GM12878 (cell line): ENCODE measurements around the gene ATAD5. TPM values are rescaled to one million over a fixed set of nuclear protein-coding genes. Genes with fewer than 3 reads are reported as not detected.

Experiments
- ATAC-seq: fragments of 200-7000 bp; cut with Tn5 transposase; 3 replicates; pipeline ENCODE4 v1.9.1; 2020; ENCODE audit warnings: mild to moderate bottlenecking, moderate library complexity
- BruUV-seq: library from RNA; stranded (reverse); fragments of 400-500 nt; replicated peaks from 2 replicates; lab custom pipeline; 2021; lab: Mats Ljungman, UMichigan
- CTCF ChIA-PET: fragments of 300-600 bp; sonication (Branson Sonifier 250); formaldehyde crosslinking; extraction: SDS; loops from one replicate; lab custom pipeline; 2021; ENCODE audit warnings: inconsistent platforms; lab: Yijun Ruan, JAX
- POLR2A ChIA-PET: fragments of 350-600 bp; formaldehyde crosslinking; extraction: SDS; loops from one replicate; lab custom pipeline; 2021; ENCODE audit warnings: inconsistent platforms; lab: Charles Lee
- RAD21 ChIA-PET: fragments of 300-600 bp; sonication (Branson Sonifier 250); formaldehyde crosslinking; loops from one replicate; lab custom pipeline; 2023; ENCODE audit warnings: antibody characterized with exemption; ENCODE audit not compliant: unreplicated experiment; lab: Charles Lee
- SMC1A ChIA-PET: fragments of 300-600 bp; sonication (Branson Sonifier 250); formaldehyde crosslinking; loops from one replicate; lab custom pipeline; 2023; ENCODE audit not compliant: unreplicated experiment, uncharacterized antibody; lab: Charles Lee
- DNase-seq: peaks from one replicate; pipeline ENCODE4 v3.0.0-alpha.2; 2011; ENCODE audit warnings: low read depth, low spot score
- FAIRE-seq: peaks from 3 replicates; lab custom pipeline; 2011; peaks lifted over from hg19 to GRCh38; lab: Jason Lieb, UNC
- H2AFZ ChIP-seq: 2 replicates; pipeline ENCODE4 v1.6.0; 2011; ENCODE audit warnings: low read depth, low read length, control low read depth; ENCODE audit not compliant: control insufficient read depth
- H3K27ac ChIP-seq: 2 replicates; pipeline ENCODE4 v1.5.1; 2011; ENCODE audit warnings: control low read depth; ENCODE audit not compliant: control insufficient read depth, insufficient read depth
- H3K27me3 ChIP-seq, 2 experiments: replicated peaks in 1 of 2; 2 replicates each; pipeline versions ENCODE4 v1.6.0 to v1.6.1; 2011; ENCODE audit warnings: low read length in 1 of 2; ENCODE audit not compliant: control insufficient read depth in 2 of 2, insufficient read depth in 2 of 2
- H3K36me3 ChIP-seq, 2 experiments: 2 replicates each; pipeline ENCODE4 v1.5.1; 2011; ENCODE audit warnings: low read length in 1 of 2; ENCODE audit not compliant: control insufficient read depth in 2 of 2, insufficient read depth in 2 of 2
- H3K4me1 ChIP-seq: 2 replicates; pipeline ENCODE4 v1.6.1; 2011; ENCODE audit warnings: mild to moderate bottlenecking, low read length, moderate library complexity, mixed read lengths; ENCODE audit not compliant: control insufficient read depth, insufficient read depth
- H3K4me2 ChIP-seq: 2 replicates; pipeline ENCODE4 v1.6.0; 2011; ENCODE audit warnings: control low read depth; ENCODE audit not compliant: control insufficient read depth, insufficient read depth
- H3K4me3 ChIP-seq: fragments of 200-600 bp; sonication (generic); 2 replicates; pipeline ENCODE4 v1.5.1; 2016
- H3K79me2 ChIP-seq: 2 replicates; pipeline ENCODE4 v1.6.0; 2011; ENCODE audit warnings: low read length; ENCODE audit not compliant: control insufficient read depth, insufficient read depth
- H3K9ac ChIP-seq: 2 replicates; pipeline ENCODE4 v1.8.0; 2011; ENCODE audit warnings: low read length, control low read depth, mixed read lengths; ENCODE audit not compliant: control insufficient read depth, insufficient read depth
- H3K9me3 ChIP-seq: replicated peaks from 3 replicates; pipeline ENCODE4 v1.5.1; 2011; ENCODE audit warnings: mild to moderate bottlenecking, low read length; ENCODE audit not compliant: control insufficient read depth, insufficient read depth
- H4K20me1 ChIP-seq: 2 replicates; pipeline ENCODE4 v1.6.0; 2011; ENCODE audit not compliant: control insufficient read depth, insufficient read depth
- CBX3 ChIP-seq: fragments of 200-600 bp; sonication (generic); IDR thresholded peaks from 2 replicates; pipeline ENCODE4 v1.6.1; 2016; ENCODE audit warnings: low read depth, borderline replicate concordance
- E2F4 ChIP-seq: IDR thresholded peaks from 2 replicates; pipeline ENCODE4 v1.6.1; 2012; ENCODE audit warnings: low read depth, low read length, improper control_type of control experiment
- EED ChIP-seq: sonication (generic); IDR thresholded peaks from 2 replicates; pipeline ENCODE4 v1.6.1; 2016; ENCODE audit warnings: antibody characterized with exemption, low read depth
- IRF4 ChIP-seq: IDR thresholded peaks from 2 replicates; pipeline ENCODE4 v1.6.1; 2011; ENCODE audit warnings: low read depth, low read length
- NBN ChIP-seq: fragments of 450-650 bp; IDR thresholded peaks from 2 replicates; pipeline ENCODE4 v1.6.1; 2016
- NFYA ChIP-seq: IDR thresholded peaks from 2 replicates; pipeline ENCODE4 v1.6.1; 2011; ENCODE audit warnings: low read depth, mild to moderate bottlenecking, low read length, improper control_type of control experiment, borderline replicate concordance
- NR2F1 ChIP-seq: fragments of 450-650 bp; conservative IDR thresholded peaks from 2 replicates; pipeline ENCODE4 v1.6.1; 2017; ENCODE audit warnings: mild to moderate bottlenecking
- PAX5 ChIP-seq: IDR thresholded peaks from 2 replicates; pipeline ENCODE4 v1.6.1; 2011; ENCODE audit warnings: low read depth, low read length, borderline replicate concordance
- RAD51 ChIP-seq: fragments of 450-650 bp; IDR thresholded peaks from 2 replicates; pipeline ENCODE4 v1.6.1; 2016; ENCODE audit warnings: moderate library complexity, mild to moderate bottlenecking, inconsistent platforms
- RELA ChIP-seq: fragments of 450-650 bp; IDR thresholded peaks from 2 replicates; pipeline ENCODE4 v1.8.0; 2014; ENCODE audit warnings: borderline replicate concordance; ENCODE audit not compliant: partially characterized antibody
- SREBF2 ChIP-seq: IDR thresholded peaks from 2 replicates; pipeline ENCODE4 v1.6.1; 2012; ENCODE audit warnings: mild to moderate bottlenecking, low read length
- TARDBP ChIP-seq: IDR thresholded peaks from 2 replicates; pipeline ENCODE4 v1.6.1; 2016; ENCODE audit warnings: borderline replicate concordance
- ZBTB33 ChIP-seq: fragments of 450-650 bp; IDR thresholded peaks from 2 replicates; pipeline ENCODE4 v1.6.1; 2017; ENCODE audit warnings: mild to moderate bottlenecking
- ZNF24 ChIP-seq: fragments of 450-650 bp; IDR thresholded peaks from 2 replicates; pipeline ENCODE4 v1.6.1; 2017; ENCODE audit warnings: antibody characterized with exemption, mild to moderate bottlenecking
- ZSCAN29 ChIP-seq: fragments of 450-650 bp; IDR thresholded peaks from 2 replicates; pipeline ENCODE4 v1.6.1; 2017; ENCODE audit warnings: mild to moderate bottlenecking, moderate library complexity
- ZZZ3 ChIP-seq: IDR thresholded peaks from 2 replicates; pipeline ENCODE4 v1.6.1; 2011; ENCODE audit warnings: low read depth; ENCODE audit not compliant: control insufficient read depth, insufficient read length
- WGBS: methylation state at CpG from one replicate; pipeline ENCODE4 v1.1.6; 2016; ENCODE audit warnings: low lambda C conversion rate; ENCODE audit not compliant: insufficient replicate concordance, insufficient coverage; ENCODE audit errors: missing lambda C conversion rate; 5-methylcytosine and 5-hydroxymethylcytosine counted together
- in situ Hi-C: fragments of 300-500 bp; cut with MboI; formaldehyde crosslinking; loops from 9 replicates; pipeline ENCODE4 v1.14.3; 2018; ENCODE audit warnings: mixed read lengths
- intact Hi-C: fragments of 100-400 bp; cut with micrococcal nuclease; formaldehyde crosslinking; loops from one replicate; pipeline ENCODE4 v1.14.2; 2022; ENCODE audit not compliant: unreplicated experiment
- polyA plus RNA-seq, 11 experiments: library from polyadenylated mRNA; depleted of rRNA in 4 of 11; unstranded in 6 of 11; stranded (reverse) in 5 of 11; fragments of >200 nt; fragmentation: Nextera tagmentation in 4 of 11; fragmentation: Illumina TruSeq in 1 of 11; extraction: Ambion mirVana in 4 of 11; extraction: Trizol in 1 of 11; gene quantifications; 1 replicate in 1 of 11; 2 replicates in 10 of 11; pipeline versions ENCODE4 v1.2.1 to v1.2.3, GENCODE V29; 2011 to 2016; ENCODE audit warnings: inconsistent platforms in 2 of 11, missing spikeins in 2 of 11, low read depth in 1 of 11
- total RNA-seq, 4 experiments: library from RNA; depleted of rRNA in 3 of 4; stranded (reverse); fragments of >200 nt in 3 of 4; fragmentation: Illumina TruSeq in 1 of 4; extraction: Trizol in 1 of 4; gene quantifications; 2 replicates each; pipeline versions ENCODE4 v1.2.1 to v1.2.3, GENCODE V29; 2013 to 2021

Gene ATAD5
- total and polyA plus RNA-seq, 10 of the 15 experiments (the other 5 are each of a cell fraction or from before 2014, with no cell fraction given): 3.8 to 19.7 (median 13.2) TPM

GRCh38 chr17:30864636-30865035 is 32.9 kb downstream of the ATAD5 start:
- ChIA-PET RAD21 (no interaction called here), CTCF (no interaction called here), POLR2A (no interaction called here), SMC1A (interaction anchor here (1.6 kb wide), 1 partner anchor 13 kb away, joined by 5 read pairs; no protein-coding TSS in a partner anchor)
- no peak overlapping the region for H3K4me2 ChIP-seq
- no peak overlapping the region for H2AFZ ChIP-seq
- TF ChIP-seq SREBF2 (no peak), CBX3 (no peak), NFYA (no peak), E2F4 (no peak), ZZZ3 (no peak), RAD51 (no peak), NBN (no peak), PAX5 (no peak), TARDBP (no peak), RELA (no peak), ZSCAN29 (no peak), ZNF24 (no peak), IRF4 (no peak), ZBTB33 (no peak), EED (no peak), NR2F1 (no peak)
- no peaks in the 10 kb centered on the region for H3K4me1 ChIP-seq
- no peak overlapping the region for H3K9ac ChIP-seq
- in situ Hi-C loops (no loop called here), intact Hi-C loops (no loop called here)
- DNase-seq (no peak), ATAC-seq (no peak), FAIRE-seq (no peak)
- H3K36me3 ChIP-seq: peaks cover 2 to 20% of the 10 kb centered on the region in 2 experiments
- no peaks in the 10 kb centered on the region for H3K79me2 ChIP-seq
- H3K9me3 ChIP-seq: no peaks in the 10 kb centered on the region
- no TSS peak for BruUV-seq
- no peaks in the 10 kb centered on the region for H3K27me3 ChIP-seq
- H3K4me3 ChIP-seq: no peak overlapping the region
- 100% methylated on average over 1 of the region's 1 CpG for WGBS
- H3K27ac ChIP-seq: no peak overlapping the region
- no peaks in the 10 kb centered on the region for H4K20me1 ChIP-seq
